Endodermal cell (in vitro differentiated cells): ENCODE data around the gene PIM3. TPM values are rescaled to one million over a fixed set of nuclear protein-coding genes. Genes with fewer than 3 reads are reported as not detected.

Experiments
- DNase-seq: peaks from one replicate; pipeline ENCODE4 v3.0.0-alpha.2; 2017
- H3K27ac ChIP-seq: 2 replicates; pipeline ENCODE4 v1.5.1; 2013; ENCODE audit warnings: mild to moderate bottlenecking, low read depth, low read length, moderate library complexity
- H3K27me3 ChIP-seq: 2 replicates; pipeline ENCODE4 v1.6.1; 2013; ENCODE audit warnings: mild to moderate bottlenecking, low read length, moderate library complexity; ENCODE audit not compliant: insufficient read depth, control insufficient read depth, poor library complexity, severe bottlenecking
- H3K36me3 ChIP-seq: 2 replicates; pipeline ENCODE4 v1.7.0; 2013; ENCODE audit warnings: mild to moderate bottlenecking, low read length, moderate library complexity; ENCODE audit not compliant: control insufficient read depth, insufficient read depth
- H3K4me1 ChIP-seq: one replicate; pipeline ENCODE4 v1.7.0; 2013; ENCODE audit warnings: low read length; ENCODE audit not compliant: control insufficient read depth, insufficient read depth
- H3K4me3 ChIP-seq: 2 replicates; pipeline ENCODE4 v1.5.1; 2013; ENCODE audit warnings: mild to moderate bottlenecking, low read length, moderate library complexity
- H3K9ac ChIP-seq: 2 replicates; pipeline ENCODE4 v1.6.1; 2013; ENCODE audit warnings: mild to moderate bottlenecking, low read length, moderate library complexity; ENCODE audit not compliant: poor library complexity, severe bottlenecking; ENCODE audit errors: extremely low read depth
- H3K9me3 ChIP-seq: 2 replicates; pipeline ENCODE4 v1.6.1; 2013; ENCODE audit warnings: mild to moderate bottlenecking, low read length, moderate library complexity; ENCODE audit not compliant: control insufficient read depth
- H3K27ac Mint-ChIP-seq: 2 replicates; pipeline ENCODE4 v1.8.0; 2020; ENCODE audit warnings: mixed read lengths
- H3K27me3 Mint-ChIP-seq: 2 replicates; pipeline ENCODE4 v1.8.0; 2021; ENCODE audit warnings: mild to moderate bottlenecking, mixed read lengths; ENCODE audit not compliant: insufficient read depth
- H3K36me3 Mint-ChIP-seq: 2 replicates; pipeline ENCODE4 v1.8.0; 2020; ENCODE audit warnings: low read depth, mixed read lengths
- H3K4me1 Mint-ChIP-seq: 2 replicates; pipeline ENCODE4 v1.8.0; 2020; ENCODE audit warnings: mixed read lengths
- H3K4me3 Mint-ChIP-seq: 2 replicates; pipeline ENCODE4 v1.8.0; 2020; ENCODE audit warnings: mild to moderate bottlenecking, moderate library complexity, mixed read lengths
- H3K9me3 Mint-ChIP-seq: 2 replicates; pipeline ENCODE4 v1.8.0; 2020; ENCODE audit warnings: mild to moderate bottlenecking, mixed read lengths
- CTCF ChIP-seq: fragments of 200-600 bp; sonication (generic); conservative IDR thresholded peaks from 2 replicates; pipeline ENCODE4 v1.5.0; 2021; ENCODE audit warnings: antibody characterized with exemption, mild to moderate bottlenecking
- WGBS, 2 experiments: methylation state at CpG; one replicate each; pipeline versions ENCODE4 v1.1.5 to v1.1.7; 2013; ENCODE audit warnings: missing lambda C conversion rate in 2 of 2, mixed read lengths in 1 of 2; ENCODE audit not compliant: insufficient coverage in 1 of 2, insufficient read length in 1 of 2; 5-methylcytosine and 5-hydroxymethylcytosine counted together
- long read RNA-seq, 4 experiments: library from polyadenylated mRNA in 2 of 4; library from RNA in 1 of 4; library from capped mRNA in 1 of 4; stranded (forward) in 3 of 4; unstranded in 1 of 4; transcript quantifications; one replicate each; pipeline ENCODE4 v2.0.0, GENCODE V29; 2020 to 2021; ENCODE audit warnings: inconsistent platforms in 1 of 4
- polyA plus RNA-seq, 2 experiments: library from polyadenylated mRNA; stranded (reverse); fragments of 50-300 nt; gene quantifications; one replicate each; pipeline ENCODE4 v1.2.3, GENCODE V29; 2013
- total RNA-seq, 2 donors: library from RNA; stranded (reverse); fragmentation: NEBNext Ultra II Directional in 1 of 2; extraction: Animal tissue kit (Norgen Biotek cat#: 25700) in 1 of 2; gene quantifications; 2 replicates in 1 of 2; 3 replicates in 1 of 2; pipeline ENCODE4 v1.2.1, GENCODE V29; 2021

PIM3 gene
- 10 to 100 TPM; 31.5 to 36.6 TPM for total RNA-seq
- 21.6 TPM for polyA plus RNA-seq (2013, experiment 1 of 2)
- 19.6 TPM for polyA plus RNA-seq (2013, experiment 2 of 2)
- long read RNA-seq, experiment 1, transcript PIM3-201 (6 exons, 2,369 nt): major isoform, 12 of 21 reads
- long read RNA-seq, experiment 1, partial matches to known transcripts: 4 of 21 reads
- long read RNA-seq, experiment 1, other reads (novel, unspliced or antisense): 5 of 21 reads
- long read RNA-seq, experiment 2, transcript PIM3-201 (6 exons, 2,369 nt): major isoform, 113 of 128 reads
- long read RNA-seq, experiment 2, partial matches to known transcripts: 8 of 128 reads
- long read RNA-seq, experiment 2, other reads (novel, unspliced or antisense): 7 of 128 reads
- long read RNA-seq, experiment 3, transcript PIM3-201 (6 exons, 2,369 nt): major isoform, 46 of 56 reads
- long read RNA-seq, experiment 3, partial matches to known transcripts: 9 of 56 reads
- long read RNA-seq, experiment 3, other reads (novel, unspliced or antisense): 1 of 56 reads
- long read RNA-seq, experiment 4, partial matches to known transcripts: 1 of 1 reads
- long read RNA-seq, experiment 4, other reads (novel, unspliced or antisense): 0 of 1 reads

GRCh38 chr22:49960159-49961004 is at the start of gene PIM3:
TSS of gene PIM3 (plus strand) at chr22:49960772. CDS start at chr22:49960948, 176 bp downstream.
- peak within 1 kb of the TSS; percentile 85 for H3K27ac Mint-ChIP-seq
- Histone ChIP-seq H3K27me3 (no peaks in the 10 kb centered on the region), H3K27ac (peak within 1 kb of the TSS; percentile 86), H3K9me3 (no peaks in the 10 kb centered on the region), H3K4me1 (peaks cover 9% of the 10 kb centered on the region), H3K4me3 (peak within 1 kb of the TSS; percentile 81), H3K36me3 (peaks cover 18% of the 10 kb centered on the region), H3K9ac (peak within 1 kb of the TSS; percentile 55)
- H3K4me1 Mint-ChIP-seq: peaks cover 4% of the 10 kb centered on the region
- H3K9me3 Mint-ChIP-seq: no peaks in the 10 kb centered on the region
- WGBS, 2 experiments: 0% methylated on average over 26 to 137 of the region's 137 CpGs
- no peaks in the 10 kb centered on the region for H3K27me3 Mint-ChIP-seq
- peak within 1 kb of the TSS; percentile 83 for H3K4me3 Mint-ChIP-seq
- peaks cover 9% of the 10 kb centered on the region for H3K36me3 Mint-ChIP-seq
- peak; percentile 96 for DNase-seq
- TF ChIP-seq CTCF: no peak

DNA sequence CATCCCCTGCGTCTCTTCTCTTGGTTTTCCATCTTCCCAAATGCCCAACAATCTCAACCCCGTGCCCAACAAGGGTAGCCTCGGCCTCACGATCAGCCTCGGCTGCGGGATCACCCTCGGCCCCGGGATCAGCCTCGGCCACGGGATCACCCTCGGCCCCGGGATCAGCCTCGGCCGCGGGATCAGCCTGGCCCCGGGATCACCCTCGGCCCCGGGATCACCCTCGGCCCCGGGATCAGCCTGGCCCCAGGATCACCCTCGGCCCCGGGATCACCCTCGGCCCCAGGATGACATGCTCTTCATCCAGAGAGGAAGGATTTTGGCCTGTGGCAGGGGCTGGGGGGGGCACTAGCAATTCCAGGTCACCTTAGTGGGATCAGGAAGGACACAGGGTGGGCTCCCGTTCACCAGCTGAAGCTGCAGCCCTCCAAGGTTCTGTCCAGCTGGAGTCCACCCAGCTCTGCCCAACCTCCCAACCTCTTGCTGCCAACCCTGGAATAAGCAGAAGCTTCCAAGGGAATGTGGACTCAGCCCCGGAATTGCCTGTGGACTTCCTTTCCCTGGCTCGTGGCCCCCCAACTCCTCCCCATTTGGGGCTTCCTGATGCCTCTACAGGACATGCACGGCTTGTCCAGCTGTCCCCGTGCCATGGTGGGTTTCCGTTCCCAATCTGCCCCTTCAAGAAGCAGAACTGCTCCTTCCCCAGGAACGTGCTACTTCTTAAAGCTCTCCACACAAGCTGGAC is 48.5 kb upstream of the PIM3 start:
- H3K27ac Mint-ChIP-seq: no peak overlapping the region
- TF ChIP-seq CTCF: no peak
- Histone ChIP-seq H3K36me3 (peaks cover 19% of the 10 kb centered on the region), H3K9me3 (no peaks in the 10 kb centered on the region), H3K4me1 (no peaks in the 10 kb centered on the region), H3K27me3 (no peaks in the 10 kb centered on the region), H3K4me3 (no peak overlapping the region), H3K27ac (no peak overlapping the region), H3K9ac (no peak overlapping the region)
- no peaks in the 10 kb centered on the region for H3K9me3 Mint-ChIP-seq
- H3K4me3 Mint-ChIP-seq: no peak overlapping the region
- H3K4me1 Mint-ChIP-seq: peaks cover 2% of the 10 kb centered on the region
- no peak for DNase-seq
- no peaks in the 10 kb centered on the region for H3K27me3 Mint-ChIP-seq
- peaks cover 31% of the 10 kb centered on the region for H3K36me3 Mint-ChIP-seq
- WGBS, 2 experiments: 92 to 93% methylated on average over 6 to 30 of the region's 30 CpGs

- WGBS, 2 experiments: 84 to 90% methylated on average over 8 to 14 of the region's 14 CpGs
- peaks cover 23% of the 10 kb centered on the region for H3K36me3 Mint-ChIP-seq
- peaks cover 19% of the 10 kb centered on the region for H3K36me3 ChIP-seq
- no peak for TF ChIP-seq CTCF
- no peaks in the 10 kb centered on the region for H3K9me3 Mint-ChIP-seq
- no peaks in the 10 kb centered on the region for H3K27me3 Mint-ChIP-seq
- no peaks in the 10 kb centered on the region for H3K9me3 ChIP-seq
- no peaks in the 10 kb centered on the region for H3K27me3 ChIP-seq
- H3K4me1 Mint-ChIP-seq: peaks cover 6% of the 10 kb centered on the region
- H3K4me3 ChIP-seq: no peak overlapping the region
- no peak overlapping the region for H3K27ac Mint-ChIP-seq
- no peak overlapping the region for H3K9ac ChIP-seq
- no peak overlapping the region for H3K27ac ChIP-seq
- H3K4me3 Mint-ChIP-seq: no peak overlapping the region
- H3K4me1 ChIP-seq: no peaks in the 10 kb centered on the region
- DNase-seq: no peak
Measured at GRCh38 chr22:49913026-49913425, 47.5 kb upstream of the PIM3 start.
